NCI-H2107 treated with DMSO at 0.1 percent for 48 hours (cell line): ENCODE data around the gene TSN.
"Not testable (repeated sequence)": the region's sequence is repeated elsewhere in the genome, so short reads cannot be mapped to it uniquely, and the experiment has no call there.

Source experiments
- DNase-seq: peaks from one replicate; lab custom pipeline; 2025; ENCODE audit not compliant: unreplicated experiment; lab: John Stamatoyannopoulos, UW

The TSN gene

DNA sequence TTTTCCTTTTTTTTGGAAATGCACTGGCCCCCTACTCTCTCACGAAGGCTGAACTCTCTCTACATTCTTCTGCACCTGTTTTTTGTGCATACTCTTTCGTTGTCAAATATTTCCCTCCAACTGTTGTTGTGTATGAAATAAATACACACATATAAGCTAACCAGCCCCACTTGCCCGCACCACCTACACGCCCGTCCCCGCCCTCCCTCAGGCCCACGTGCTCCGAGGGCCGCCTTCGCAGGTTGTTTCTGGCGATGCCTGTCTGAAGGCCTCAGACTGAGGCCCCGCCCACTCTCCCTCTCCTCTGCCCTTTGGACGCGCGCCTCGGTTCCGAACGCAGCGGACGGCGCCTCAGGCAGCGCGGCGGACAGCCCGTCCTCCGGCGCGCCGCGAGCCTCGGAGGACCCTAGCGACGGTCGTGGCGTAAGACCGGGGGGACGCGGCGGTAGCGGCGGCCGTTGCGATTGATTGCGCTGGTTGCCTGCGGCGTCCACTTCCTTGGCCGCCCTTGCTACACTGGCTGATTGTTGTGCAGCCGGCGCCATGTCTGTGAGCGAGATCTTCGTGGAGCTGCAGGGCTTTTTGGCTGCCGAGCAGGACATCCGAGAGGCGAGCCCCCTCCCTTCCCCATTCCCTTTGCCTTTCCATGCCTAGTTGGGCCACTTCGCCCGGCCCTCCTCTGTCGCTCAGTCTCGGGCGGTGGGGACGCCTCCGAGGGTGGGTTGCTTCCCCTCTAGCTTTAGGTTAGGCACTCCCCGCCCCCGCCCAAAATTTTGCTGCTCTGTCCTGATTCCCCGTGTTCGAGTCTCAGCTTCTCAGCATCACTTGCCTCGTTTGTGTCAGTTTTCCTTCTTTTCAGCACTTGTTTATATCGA, at the start of gene TSN:
Gene TSN, plus strand, starts transcription at position 415 of the 875 bp plus-strand sequence. Its CDS starts 129 bp downstream, at position 544.
- DNase-seq, result peak; percentile 90

DNA sequence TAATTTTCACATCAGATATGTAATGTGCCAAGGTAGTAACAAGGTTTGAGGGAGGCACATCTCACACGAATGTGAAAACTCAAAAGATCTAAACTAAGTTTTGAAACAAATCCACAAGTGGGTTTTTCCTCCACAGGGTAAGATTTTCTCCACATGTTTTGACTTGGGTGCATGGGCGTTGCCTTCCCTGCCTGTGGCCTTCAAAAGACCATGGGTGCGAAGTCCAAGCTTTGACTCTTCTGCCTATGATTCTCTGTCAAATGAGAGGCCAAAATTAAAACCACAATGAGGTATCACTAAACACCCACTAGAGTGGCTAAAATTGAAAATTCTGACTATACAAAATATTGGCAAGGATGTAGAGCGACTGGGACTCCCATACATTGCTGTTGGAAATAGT, 49.5 kb upstream of the TSN start:
- DNase-seq, result no peak

DNA sequence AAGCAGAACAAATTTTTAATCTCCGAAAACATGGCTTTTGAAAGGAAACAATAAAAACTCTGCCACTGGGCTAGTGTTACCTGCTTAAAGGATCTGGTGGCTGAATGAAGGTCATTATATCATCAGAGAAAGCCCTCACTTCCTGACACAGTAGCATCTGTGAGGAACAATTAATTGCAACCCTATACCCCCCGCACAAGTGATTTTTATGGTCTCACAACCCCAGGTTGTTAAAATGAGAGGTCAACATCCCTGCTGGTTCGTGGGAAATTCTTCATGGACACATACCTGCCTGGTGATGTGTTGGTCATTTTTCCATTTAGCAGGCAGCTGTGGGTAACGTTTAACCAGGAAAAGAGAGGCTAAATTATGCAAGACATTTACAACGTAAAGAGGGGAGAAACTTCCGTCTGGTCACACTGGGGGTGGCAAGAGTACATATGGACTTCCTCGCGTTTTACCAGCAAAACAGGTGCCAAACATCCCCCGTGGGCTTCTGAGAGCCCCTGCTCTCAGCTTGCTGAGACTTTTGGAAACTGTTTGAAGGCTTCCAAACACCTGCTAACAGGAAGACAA, 48.0 kb upstream of the TSN start:
- DNase-seq, result peak; percentile 22

DNA sequence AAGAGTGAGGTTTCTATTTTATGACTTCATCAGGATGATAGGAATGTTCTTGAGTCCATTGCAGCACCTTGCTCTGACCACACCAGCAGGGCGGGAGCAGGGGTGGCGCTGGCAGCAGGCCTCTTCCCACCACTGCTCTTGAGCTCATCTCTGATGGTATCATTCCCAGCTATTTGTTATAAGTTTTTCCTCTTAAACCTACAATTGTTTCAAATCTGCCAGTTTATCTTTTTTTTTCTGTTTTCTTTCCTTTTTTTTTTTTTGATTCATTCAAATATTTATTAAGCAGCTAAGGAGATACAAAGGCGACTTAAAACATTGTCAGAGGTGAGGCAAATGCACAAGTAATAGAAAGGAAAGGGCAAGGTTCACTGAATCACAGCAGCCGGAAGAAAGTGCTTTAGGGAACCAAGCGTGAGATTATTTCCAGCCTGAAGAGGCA, 47.5 kb upstream of the TSN start:
- peak; percentile 22 for DNase-seq

DNA sequence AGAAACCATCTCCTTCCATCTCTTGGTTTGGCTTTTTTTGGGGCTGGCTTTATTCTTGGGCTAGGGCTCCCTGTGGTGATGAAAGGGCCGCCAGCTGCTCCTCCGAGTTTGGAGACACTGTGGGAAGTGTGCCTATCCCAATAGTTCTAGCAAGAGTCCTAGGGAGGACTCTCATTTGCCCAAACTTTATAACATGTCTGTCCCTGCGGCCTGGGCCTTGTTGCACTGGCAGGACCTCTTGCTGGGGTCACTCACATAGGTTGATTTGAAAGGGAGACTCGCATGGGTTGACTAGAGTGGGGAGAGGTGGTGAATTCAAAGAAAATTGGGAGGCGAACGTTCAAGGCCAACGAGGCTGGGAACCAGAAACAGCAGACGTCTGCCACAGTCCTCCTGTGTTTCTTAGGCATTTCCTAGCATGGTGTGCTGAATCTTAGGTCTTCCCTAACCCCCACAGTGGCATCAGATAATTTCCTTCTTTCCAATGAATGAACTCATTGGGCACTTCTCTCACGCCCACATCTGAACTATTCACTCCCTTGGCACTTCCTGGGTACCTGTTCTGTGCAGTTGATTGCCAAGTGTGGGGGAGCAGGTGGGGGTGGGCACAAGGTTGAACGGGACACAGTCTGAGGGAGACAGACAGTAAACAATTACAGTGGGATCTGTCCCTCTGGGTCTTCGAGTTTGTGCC, 45.5 kb upstream of the TSN start:
- DNase-seq, result no peak

DNA sequence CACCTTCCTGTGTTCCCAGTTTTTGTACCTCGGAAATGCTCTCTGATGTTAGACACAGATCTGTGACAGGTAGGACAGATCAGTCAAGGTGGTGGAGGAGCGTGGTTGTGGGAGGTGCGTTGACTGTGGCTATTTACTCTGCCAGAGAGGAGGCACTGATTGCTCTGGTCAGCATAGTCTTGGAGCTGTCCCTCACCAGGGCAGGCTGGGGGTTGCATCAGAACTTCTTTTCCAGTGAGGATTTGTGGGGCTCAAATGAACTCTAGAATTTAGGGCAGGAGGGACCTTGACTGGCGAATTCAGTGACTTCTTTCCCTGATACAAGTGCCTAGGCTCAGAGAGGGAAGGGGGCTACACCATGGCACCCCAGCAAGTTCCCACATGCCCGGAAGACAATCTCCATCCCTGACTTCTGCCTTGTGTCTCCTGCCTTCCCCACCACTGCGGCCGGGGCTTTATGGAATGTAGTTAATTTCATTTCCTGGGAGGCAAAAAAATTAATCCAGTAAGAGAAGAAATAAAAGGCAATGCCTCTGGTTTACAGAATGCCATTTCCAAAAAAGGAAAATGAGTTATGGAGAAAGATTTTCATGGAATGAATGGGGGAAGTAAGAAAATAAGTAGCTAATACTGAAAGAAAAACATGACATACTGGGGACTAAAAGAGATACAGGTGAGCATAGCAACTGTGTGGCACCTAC, 44.8 kb upstream of the TSN start:
- DNase-seq, result no peak

DNA sequence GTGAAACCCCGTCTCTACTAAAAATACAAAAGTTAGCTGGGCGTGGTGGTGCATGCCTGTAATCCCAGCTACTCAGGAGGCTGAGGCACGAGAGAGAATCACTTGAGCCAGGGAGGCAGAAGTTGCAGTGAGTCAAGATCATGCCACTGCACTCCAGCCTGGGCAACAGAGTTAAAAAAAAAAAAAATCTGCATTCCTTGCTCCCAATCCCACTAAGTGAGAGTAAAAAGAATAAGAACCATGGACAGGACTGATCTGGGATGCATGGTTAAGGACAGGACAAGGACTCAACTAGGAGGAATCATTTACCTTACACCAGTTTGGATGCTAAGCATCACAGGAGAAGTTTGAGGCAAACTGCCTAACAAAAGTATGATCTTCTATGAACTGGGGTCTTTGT, 44.0 kb upstream of the TSN start:
- DNase-seq, result not testable (repeated sequence)

DNA sequence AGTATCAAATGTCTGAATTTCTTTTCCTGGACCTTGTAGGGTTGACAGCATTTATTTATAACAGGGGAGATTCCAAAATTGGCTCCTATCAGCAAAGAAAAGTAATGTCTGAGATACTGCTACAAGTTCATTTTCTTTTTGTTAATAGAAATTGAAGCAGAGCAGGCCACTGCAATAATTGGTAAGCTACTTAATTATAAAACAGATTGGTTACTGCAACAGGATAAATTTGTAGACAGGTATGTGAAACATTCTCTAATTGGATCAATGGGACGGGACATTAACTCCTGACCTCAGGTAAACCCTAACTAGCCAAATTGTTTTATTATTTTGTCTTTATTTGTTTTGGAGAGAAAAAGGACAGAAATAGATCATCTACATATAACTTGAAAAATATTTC, 39.3 kb upstream of the TSN start:
- DNase-seq, result no peak

DNA sequence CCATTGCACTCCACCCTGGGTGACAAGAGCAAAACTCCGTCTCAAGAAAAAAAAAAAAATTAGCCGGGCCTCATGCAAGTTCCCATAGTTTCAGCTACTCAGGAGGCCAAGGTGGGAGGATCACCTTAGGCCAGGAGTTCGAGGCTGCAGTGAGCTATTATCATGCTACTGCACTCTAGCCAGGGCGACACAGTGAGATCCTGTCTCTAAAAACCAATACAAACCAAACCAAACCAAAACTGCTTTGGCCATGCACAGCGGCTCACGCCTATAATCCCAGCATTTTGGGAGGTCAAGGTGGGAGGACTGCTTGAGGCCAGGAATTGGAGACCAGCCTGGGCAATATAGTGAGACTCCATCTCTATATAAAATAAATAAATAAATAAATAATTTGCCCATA, 37.9 kb upstream of the TSN start:
- DNase-seq, result no peak

DNA sequence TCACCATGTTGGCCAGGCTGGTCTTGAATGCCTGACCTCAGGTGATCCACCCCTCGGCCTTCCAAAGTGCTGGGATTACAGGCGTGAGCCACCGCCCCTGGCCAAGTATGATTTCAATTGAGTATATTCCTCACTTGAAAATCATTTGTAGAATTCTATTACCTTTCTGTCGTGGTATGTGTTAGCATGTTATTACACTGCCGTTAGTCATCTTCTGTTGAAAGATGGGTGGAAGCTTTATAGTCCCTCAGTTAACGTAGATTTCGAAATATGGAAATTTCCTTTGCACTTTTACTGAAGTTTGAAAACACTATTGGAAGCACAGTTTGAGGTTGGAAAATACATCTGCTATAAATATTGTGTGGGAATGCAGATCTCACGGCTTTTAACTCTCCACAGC, 33.5 kb upstream of the TSN start:
- DNase-seq, result no peak

DNA sequence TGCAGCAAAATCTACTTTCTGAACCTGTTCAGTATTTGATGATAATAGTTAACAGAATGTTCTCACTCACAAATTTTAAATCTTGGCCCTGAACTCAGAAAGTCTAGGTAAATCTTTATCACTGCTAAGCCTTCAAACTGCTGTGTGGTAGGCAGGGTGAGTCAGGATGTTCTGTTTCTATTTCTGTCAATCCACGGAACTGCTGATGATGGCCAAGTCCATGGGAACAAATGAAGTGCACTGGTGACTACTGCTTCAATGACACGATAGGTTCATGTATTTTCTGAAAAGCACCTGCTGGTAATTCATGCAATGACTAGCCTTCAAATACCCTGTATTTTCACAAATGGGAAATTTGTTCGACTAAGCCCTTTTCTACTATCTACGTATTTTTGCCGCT, 33.0 kb upstream of the TSN start:
- DNase-seq, result no peak

DNA sequence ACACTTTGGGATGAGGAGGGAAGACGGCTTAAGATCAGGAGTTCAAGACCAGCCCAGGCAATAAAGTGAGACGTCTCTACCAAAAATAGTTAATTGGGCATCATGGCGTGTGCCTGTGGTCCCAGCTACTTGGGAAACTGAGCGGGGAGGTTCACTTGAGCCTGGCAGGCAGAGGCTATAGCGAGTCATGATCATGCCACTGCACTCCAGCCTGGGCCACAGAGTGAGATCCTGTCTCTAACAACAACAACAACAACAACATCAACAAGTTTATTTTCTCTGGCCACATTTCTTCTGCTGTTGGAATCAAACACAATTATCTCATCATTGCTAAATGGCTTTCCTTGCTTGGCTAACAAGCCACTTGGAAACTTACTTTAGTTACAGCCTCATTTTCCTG, 32.1 kb upstream of the TSN start:
- DNase-seq, result no peak

DNA sequence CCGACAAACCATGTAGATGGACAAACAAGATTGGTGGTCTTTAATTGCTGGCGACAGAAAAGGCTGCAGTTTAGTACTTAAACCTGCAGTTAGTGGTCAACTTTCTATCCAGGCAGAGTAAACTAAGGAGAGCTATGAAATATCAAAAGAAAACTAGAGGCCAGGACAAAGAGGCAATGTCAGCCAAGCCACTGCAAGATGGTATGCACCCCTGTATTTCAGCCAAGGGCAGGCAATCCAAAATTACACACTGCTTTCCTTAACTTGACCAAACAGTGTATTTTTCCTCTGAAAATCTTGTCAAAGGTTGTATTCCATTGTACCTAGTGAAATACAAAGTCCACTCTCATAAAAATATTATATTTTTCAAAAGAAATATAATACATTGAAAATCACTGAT, 28.1 kb upstream of the TSN start:
- DNase-seq, result no peak

DNA sequence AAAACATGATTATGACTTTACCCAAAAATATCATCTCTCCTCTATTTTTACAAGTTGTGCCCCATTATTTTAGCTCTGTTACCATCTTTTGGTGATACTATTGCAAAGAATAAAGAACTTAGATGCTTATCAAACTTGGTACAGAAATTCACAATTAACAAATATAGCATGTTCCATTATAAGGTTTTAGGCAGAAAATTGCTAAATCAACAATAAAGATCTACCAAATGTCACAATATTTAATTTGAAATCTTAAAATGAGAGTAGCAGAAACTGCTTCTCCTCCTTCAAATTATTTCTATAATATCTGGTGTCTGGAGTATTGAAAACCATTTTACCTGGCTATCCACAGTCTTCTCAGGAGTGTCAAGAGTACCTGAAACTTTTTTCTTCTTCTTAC, 27.5 kb upstream of the TSN start:
- DNase-seq, result no peak

DNA sequence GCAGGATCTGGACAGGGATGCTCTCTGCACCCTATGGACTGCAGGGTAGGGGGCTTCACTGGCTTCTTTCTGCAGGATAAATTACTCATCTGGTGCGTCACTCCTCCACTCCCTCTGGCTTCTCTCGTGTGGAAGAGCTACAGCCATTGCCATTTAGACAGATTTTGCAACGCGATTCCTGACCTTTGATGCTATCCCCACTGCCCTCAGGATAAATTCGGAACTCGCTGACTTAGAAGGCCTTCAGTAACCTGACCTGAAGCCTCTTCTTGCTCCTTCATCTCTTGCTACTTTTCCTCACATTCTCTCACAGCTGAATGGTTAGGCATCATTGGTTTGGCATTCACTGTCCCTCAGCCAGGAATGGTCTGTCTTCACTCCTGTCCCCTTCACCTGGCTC, 24.1 kb upstream of the TSN start:
- DNase-seq, result no peak

DNA sequence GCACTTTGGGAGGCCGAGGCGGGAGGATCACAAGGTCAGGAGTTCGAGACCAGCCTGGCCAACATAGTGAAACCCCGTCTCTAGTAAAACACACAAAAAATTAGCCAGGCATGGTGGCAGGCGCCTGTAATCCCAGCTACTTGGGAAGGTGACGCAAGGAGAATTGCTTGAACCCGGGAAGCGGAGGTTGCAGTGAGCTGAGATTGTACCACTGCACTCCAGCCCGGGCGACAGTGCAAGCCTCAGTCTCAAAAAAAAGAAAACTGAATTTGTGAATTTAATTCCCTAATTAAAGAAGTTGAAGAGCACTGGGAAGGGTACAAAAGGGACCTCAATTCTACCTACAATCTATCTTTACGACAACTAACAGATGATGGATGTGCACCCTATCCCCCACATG, 20.9 kb upstream of the TSN start:
- DNase-seq, result not testable (repeated sequence)

DNA sequence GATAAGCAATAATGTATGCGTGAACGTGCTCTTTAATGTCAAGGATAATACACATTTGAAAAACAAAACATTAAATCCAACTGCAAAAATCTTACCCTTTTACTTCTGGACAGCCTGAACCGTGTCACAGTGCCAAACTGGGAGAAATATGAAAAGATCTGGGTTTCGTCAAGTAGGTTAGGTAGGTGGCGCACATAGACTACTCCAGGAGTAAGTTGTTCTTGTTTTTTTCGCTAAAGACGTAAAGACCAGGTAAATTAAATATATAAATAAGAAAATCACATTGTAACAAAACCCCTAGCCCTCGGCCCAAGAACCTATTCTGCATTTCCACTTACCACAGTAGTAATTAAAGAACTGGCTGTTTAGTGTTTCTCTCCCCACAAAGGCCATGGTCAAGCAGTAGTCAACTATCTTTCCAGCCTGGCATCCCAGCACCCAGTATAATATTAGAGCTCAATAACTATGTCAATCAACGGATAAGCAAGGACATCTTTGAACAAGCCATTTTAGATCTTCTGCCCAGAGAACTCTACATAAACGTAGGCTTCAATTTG, 19.9 kb upstream of the TSN start:
- DNase-seq, result peak; percentile 25

DNA sequence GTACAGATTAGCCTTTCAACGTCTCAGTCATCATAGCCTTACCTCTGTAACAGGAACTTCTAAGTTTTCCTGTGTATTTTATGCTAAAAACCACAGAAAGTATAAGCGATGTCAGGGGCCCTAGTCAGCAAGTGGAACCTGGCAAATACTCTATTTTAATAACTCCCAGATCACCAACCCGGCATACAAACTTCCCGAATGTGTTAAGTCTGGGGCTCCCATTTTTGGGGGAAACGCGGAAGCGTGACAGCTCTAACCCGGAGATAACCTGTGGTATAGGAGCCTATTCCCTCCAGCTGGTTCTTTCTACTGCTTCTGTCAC, 19.4 kb upstream of the TSN start:
- DNase-seq, result no peak

DNA sequence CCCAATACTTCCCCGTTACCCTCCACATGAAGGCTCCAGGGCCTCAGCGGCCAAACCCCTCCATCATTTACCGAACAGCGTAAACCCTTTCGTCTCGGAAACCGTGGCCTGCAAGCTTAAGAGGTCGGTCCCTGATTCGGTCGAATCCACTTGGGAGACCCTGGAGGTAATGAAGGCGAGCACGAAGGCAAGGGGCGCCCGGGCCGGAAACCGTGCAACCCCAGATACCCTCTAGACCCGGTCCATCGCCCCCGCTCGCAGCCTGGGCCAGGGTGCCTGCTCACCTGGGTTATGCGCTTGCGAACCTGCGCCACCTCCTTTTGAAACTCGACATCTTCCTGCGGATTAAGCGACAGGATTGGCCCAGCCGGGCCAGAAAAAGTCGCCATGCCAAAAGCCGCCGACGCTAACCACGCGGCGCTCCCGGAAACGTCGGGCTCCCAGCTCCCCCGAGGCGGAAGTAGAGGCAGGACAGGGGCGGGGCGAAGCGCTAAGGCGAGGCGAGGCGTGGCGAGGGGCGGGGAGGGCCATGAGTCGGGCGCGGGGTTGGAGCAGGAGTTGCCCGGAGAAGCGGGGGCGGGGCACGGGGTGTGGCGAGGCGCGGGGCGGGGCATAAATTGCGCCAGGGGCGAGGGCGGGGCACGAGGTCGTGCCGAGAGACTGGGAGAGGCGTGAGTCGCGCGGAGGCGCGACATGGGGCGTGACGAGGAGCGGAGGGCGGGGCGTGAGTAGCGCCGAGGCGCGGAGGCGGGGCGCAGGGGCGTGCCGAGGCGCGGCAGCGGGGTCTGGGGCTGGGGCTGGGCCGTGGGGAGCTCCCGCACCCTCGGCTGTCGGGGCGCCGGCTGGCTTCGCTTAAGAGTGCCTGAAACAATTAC, 18.8 kb upstream of the TSN start, which contains the start of gene NIFK:
Gene NIFK, minus strand, starts transcription at position 414 of the 875 bp plus-strand sequence. Its CDS starts 25 bp downstream, at position 389.
- peak; percentile 84 for DNase-seq

DNA sequence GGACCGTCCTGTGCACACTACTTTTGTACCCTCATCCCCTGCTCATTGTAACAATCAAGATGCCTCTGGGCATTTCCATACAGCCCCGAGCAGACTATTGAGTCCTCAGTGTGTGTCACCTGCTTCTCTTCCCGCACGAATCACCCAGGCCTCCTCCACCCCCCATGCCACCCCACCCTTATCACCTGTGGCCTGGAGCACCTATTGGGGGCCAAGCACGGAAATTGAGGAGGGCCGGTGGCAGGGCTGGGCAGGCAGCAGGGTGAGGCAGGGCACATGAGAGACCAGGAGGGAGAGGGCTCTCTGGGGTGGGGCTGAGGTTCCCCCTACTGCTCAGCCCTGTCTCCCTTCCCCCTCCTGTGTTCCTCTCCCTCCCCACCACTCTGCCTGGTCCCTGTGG, 14.5 kb upstream of the TSN start:
- no peak for DNase-seq
